NCI-H510A (cell line): ENCODE results near the gene PUM2.

Experiments
- DNase-seq: peaks from one replicate; lab custom pipeline; 2025; lab: John Stamatoyannopoulos, UW

Gene PUM2

GRCh38 chr2:20199633-20200270 lies 150.9 kb downstream of the PUM2 start:
- no peak for DNase-seq

GRCh38 chr2:20198796-20199632 lies 151.6 kb downstream of the PUM2 start:
- DNase-seq = no peak
